Stomach (tissue), 9 donors: ENCODE measurements around the gene ZNF580. TPM values are rescaled to one million over a fixed set of nuclear protein-coding genes. Genes with fewer than 3 reads are reported as not detected.

Experiments
- DNase-seq, 2 donors: peaks; one replicate each; pipeline versions ENCODE4 v3.0.0 to v3.0.0-alpha.2; 2013 to 2019
- H3K27ac ChIP-seq, 5 donors: fragments of 200-600 bp in 4 of 5; sonication (generic) in 4 of 5; one replicate each; pipeline ENCODE4 v1.5.1; 2013 to 2019; ENCODE audit warnings: mild to moderate bottlenecking in 1 of 5, moderate library complexity in 1 of 5
- H3K27me3 ChIP-seq, 3 donors: fragments of 200-600 bp; sonication (generic); one replicate each; pipeline ENCODE4 v1.5.1; 2017 to 2019; ENCODE audit warnings: mixed run types in 1 of 3
- H3K36me3 ChIP-seq, 4 donors: fragments of 200-600 bp; sonication (generic); 1 replicate in 3 of 4; 2 replicates in 1 of 4; pipeline ENCODE4 v1.5.1; 2016 to 2019
- H3K4me1 ChIP-seq, 4 donors: fragments of 200-600 bp; sonication (generic); one replicate each; pipeline ENCODE4 v1.5.1; 2016 to 2019
- H3K4me3 ChIP-seq, 4 donors: fragments of 200-600 bp; sonication (generic) in 3 of 4; one replicate each; pipeline ENCODE4 v1.5.1; 2016 to 2019; ENCODE audit warnings: mild to moderate bottlenecking in 1 of 4
- H3K9me3 ChIP-seq, 4 donors: fragments of 200-600 bp; sonication (generic); one replicate each; pipeline ENCODE4 v1.5.1; 2016 to 2019
- EP300 ChIP-seq: sonication (generic); formaldehyde crosslinking; IDR thresholded peaks from one replicate; pipeline ENCODE4 v1.6.1; 2017; ENCODE audit warnings: antibody characterized with exemption
- POLR2A ChIP-seq, 4 donors: fragments of 450-650 bp; IDR thresholded peaks; one replicate each; pipeline ENCODE4 v1.6.1; 2016; ENCODE audit warnings: antibody characterized with exemption in 4 of 4, control low read depth in 2 of 4, mild to moderate bottlenecking in 1 of 4, moderate library complexity in 1 of 4
- POLR2AphosphoS5 ChIP-seq, 3 donors: sonication (generic); formaldehyde crosslinking; IDR thresholded peaks; one replicate each; pipeline ENCODE4 v1.6.1; 2016; ENCODE audit warnings: antibody characterized with exemption in 3 of 3
- WGBS, 5 donors: extraction: QIAGEN DNeasy Blood & Tissue Kit in 3 of 5; methylation state at CpG; one replicate each; pipeline versions ENCODE4 v1.1.5 to v1.1.7; 2013 to 2018; 5-methylcytosine and 5-hydroxymethylcytosine counted together
- intact Hi-C: fragments of 100-400 bp; cut with DNase I; formaldehyde crosslinking; loops from one replicate; pipeline ENCODE4 v1.15.1; 2023; ENCODE audit warnings: low total_unique reads
- polyA plus RNA-seq, 3 donors: library from polyadenylated mRNA; stranded (reverse); fragments of 200-250 nt; gene quantifications; one replicate each; pipeline ENCODE4 v1.2.3, GENCODE V29; 2013
- total RNA-seq, 5 donors: library from RNA; depleted of rRNA; stranded (reverse); fragments of >200 nt; gene quantifications; one replicate each; pipeline versions ENCODE4 v1.1.0 to v1.2.3, GENCODE V29; 2014 to 2016
- TF ChIP-seq, protein P1 (sequence below), 7 experiments: fragments of 450-650 bp in 4 of 7; fragments of 200-600 bp in 3 of 7; sonication (generic) in 3 of 7; IDR thresholded peaks; one replicate each; pipeline ENCODE4 v1.5.1; 2016 to 2019; ENCODE audit warnings: antibody characterized with exemption in 7 of 7, control low read depth in 2 of 7, mild to moderate bottlenecking in 1 of 7
- donor health status: healthy with polysubstance abuse.
- donor health status: Bipolar disorder and iron deficiency.
- donor health status: healthy.

Gene ZNF580
- total and polyA plus RNA-seq, 8 donors, result 10.6 to 55.0 (median 19.0) TPM; not detected in 1

DNA sequence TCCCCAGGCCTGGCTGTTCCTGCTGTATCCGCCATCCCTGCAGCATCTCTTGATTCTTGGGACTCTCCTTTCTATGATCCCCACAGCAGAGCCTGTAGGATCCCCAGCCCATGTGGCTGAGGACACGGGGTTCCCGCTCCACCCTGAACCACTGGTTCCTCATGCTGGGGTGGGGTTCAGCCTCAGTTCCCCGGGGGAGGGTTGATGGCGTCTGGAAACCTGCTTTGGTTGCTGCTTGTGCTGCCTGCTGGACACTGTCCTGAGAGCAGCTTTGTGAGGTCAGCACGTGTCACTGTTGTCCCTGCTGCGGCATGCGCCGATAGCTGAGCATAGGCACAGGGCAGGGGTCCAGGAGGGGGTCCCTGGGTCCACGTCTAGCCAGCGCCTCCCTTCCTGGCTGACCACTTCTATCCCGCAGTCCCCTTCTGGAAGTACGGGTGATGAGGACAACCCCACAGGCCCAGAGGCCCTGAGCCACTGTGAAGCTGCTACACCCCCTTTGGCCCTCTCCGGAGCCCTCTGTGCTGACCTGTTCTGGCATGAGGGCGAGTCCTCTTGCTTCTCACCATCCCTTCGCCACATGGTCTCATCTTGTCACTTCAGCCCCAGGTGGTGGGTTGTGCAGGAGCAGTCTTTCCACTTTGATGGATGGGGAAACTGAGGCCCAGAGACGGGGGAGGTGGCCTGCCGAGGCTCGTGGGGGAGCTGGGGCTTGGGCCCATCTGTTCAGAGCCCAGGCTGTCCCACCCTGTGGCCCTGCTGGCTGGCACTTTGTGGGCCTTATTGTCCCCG is 39.7 kb downstream of the ZNF580 start:
- no peak overlapping the region for H3K4me3 ChIP-seq
- peaks cover 75 to 99% (median 93%) of the 10 kb centered on the region in 4 donors for H3K4me1 ChIP-seq
- H3K36me3 ChIP-seq, result peaks cover 45 to 83% (median 78%) of the 10 kb centered on the region in 4 donors
- no peaks in the 10 kb centered on the region for H3K9me3 ChIP-seq
- no peak for DNase-seq
- TF ChIP-seq, protein P1, sequence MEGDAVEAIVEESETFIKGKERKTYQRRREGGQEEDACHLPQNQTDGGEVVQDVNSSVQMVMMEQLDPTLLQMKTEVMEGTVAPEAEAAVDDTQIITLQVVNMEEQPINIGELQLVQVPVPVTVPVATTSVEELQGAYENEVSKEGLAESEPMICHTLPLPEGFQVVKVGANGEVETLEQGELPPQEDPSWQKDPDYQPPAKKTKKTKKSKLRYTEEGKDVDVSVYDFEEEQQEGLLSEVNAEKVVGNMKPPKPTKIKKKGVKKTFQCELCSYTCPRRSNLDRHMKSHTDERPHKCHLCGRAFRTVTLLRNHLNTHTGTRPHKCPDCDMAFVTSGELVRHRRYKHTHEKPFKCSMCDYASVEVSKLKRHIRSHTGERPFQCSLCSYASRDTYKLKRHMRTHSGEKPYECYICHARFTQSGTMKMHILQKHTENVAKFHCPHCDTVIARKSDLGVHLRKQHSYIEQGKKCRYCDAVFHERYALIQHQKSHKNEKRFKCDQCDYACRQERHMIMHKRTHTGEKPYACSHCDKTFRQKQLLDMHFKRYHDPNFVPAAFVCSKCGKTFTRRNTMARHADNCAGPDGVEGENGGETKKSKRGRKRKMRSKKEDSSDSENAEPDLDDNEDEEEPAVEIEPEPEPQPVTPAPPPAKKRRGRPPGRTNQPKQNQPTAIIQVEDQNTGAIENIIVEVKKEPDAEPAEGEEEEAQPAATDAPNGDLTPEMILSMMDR (IDR thresholded peaks at IDR 0.05), result no peak
- TF ChIP-seq POLR2AphosphoS5 (IDR thresholded peaks at IDR 0.05) (no peak), EP300 (no peak), POLR2A (IDR thresholded peaks at IDR 0.05) (no peak)
- 81 to 94% (median 85%) methylated on average over 12 to 20 of the region's 20 CpGs for WGBS, 5 donors
- H3K27me3 ChIP-seq, result no peaks in the 10 kb centered on the region
- intact Hi-C loops, result no loop called here
- H3K27ac ChIP-seq, result peak overlapping the region in 4 of 5 donors; percentile 6 to 94 (median 70)

DNA sequence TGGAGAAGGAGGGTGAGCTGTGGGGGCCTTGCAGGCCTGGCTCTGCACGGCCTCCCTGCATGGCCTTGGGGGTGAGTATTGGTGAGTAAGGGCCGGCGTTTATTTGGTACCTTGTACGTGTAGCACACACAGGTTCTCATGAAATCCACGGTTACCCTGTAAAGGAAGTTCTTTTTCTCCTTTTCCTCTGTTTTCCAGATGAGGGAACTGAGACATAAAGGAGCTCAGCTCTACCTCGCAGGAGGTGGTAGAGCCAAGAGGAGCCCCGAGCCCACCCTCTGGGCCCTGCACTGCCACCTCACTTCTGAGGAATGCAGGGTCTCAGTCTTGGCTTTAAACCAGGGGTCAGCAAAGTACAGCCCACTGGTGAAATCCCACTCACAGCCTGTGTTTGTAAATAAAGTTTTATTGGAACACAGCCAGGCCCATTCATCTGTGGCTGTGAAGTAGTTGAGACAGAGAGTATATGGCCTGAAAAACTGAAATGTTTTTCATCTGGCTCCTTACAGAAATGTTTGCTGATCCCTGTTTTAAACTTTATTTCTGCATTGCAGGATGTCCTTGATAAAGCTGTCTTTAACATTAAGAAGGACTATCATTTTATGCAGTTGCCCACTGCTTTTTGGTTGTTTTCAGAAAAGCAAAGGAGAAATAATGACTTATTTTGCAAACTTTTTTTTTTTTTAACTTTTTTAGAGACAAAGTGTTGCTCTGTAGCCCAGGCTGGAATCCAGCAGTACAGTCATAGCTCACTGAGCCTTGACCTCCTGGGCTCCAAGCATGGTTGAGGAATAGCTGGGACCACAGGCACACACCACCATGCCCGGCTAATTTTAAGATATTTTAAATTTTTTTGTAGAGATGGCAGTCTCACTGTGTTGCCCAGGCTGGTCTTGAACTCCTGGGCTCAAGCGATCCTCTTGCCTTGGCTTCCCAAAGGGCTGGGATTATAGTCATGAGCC is 40.6 kb downstream of the ZNF580 start:
- intact Hi-C loops, result no loop called here
- Histone ChIP-seq H3K27me3 (no peaks in the 10 kb centered on the region), H3K4me3 (no peak overlapping the region), H3K36me3 (peaks cover 54 to 92% (median 87%) of the 10 kb centered on the region in 4 donors), H3K9me3 (no peaks in the 10 kb centered on the region), H3K27ac (peak overlapping the region in 4 of 5 donors; percentile 6 to 94 (median 80)), H3K4me1 (peaks cover 77 to 99% (median 93%) of the 10 kb centered on the region in 4 donors)
- DNase-seq, result no peak
- TF ChIP-seq EP300 (no peak), POLR2A (IDR thresholded peaks at IDR 0.05) (no peak), POLR2AphosphoS5 (IDR thresholded peaks at IDR 0.05) (no peak)
- TF ChIP-seq, protein P1 (IDR thresholded peaks at IDR 0.05), result no peak
- WGBS, 5 donors, result 58 to 83% (median 80%) methylated on average over 7 to 9 of the region's 9 CpGs

DNA sequence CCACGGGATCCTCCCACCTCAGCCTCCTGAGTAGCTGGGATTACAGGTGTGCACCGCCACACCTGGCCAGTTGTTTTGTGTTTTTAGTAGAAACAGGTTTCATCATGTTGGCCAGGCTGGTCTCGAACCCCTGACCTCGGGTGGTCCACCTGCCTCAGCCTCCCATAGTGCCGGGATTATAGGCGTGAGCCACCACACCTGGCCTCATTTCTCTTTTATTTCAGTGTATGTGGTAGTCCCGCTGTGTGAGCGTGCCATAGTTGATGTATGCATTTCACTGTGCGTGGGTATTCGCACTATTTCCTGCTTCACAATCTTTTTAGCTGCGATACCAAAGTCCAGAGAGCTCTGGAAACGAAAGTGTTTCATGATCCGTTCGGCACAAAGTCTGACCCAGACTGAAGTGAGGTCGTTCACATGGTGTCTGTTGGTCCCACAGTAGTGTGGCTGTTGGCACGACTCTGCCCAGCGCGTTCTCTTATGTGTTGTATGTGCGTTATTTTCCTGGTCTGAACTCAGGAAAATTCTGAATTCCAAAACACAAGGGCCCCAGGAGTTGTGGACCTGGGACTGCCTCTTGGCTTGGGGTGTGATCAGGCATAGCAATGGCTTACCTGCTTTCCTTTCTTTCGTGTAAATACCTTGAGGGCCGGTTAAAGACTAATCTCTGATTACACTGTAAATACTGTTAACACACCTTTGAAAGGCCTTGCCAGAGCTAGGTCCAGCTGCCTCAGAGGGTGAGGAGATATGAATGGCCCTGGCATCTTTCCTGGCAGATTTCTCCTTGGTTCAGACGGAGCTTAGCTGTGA is 42.9 kb downstream of the ZNF580 start:
- Histone ChIP-seq H3K36me3 (peaks cover 56 to 99% (median 98%) of the 10 kb centered on the region in 4 donors), H3K4me3 (no peak overlapping the region), H3K27ac (peak overlapping the region; percentile 71 to 94 (median 85)), H3K4me1 (peaks cover 72 to 99% (median 93%) of the 10 kb centered on the region in 4 donors), H3K9me3 (no peaks in the 10 kb centered on the region), H3K27me3 (no peaks in the 10 kb centered on the region)
- TF ChIP-seq POLR2A (IDR thresholded peaks at IDR 0.05) (no peak), POLR2AphosphoS5 (IDR thresholded peaks at IDR 0.05) (peak in 2 of 3 donors; percentile 58 to 65)
- WGBS, 5 donors, result 31 to 71% (median 46%) methylated on average over 22 of the region's 22 CpGs
- peak; percentile 86 to 88 for DNase-seq
- intact Hi-C loops, result no loop called here

DNA sequence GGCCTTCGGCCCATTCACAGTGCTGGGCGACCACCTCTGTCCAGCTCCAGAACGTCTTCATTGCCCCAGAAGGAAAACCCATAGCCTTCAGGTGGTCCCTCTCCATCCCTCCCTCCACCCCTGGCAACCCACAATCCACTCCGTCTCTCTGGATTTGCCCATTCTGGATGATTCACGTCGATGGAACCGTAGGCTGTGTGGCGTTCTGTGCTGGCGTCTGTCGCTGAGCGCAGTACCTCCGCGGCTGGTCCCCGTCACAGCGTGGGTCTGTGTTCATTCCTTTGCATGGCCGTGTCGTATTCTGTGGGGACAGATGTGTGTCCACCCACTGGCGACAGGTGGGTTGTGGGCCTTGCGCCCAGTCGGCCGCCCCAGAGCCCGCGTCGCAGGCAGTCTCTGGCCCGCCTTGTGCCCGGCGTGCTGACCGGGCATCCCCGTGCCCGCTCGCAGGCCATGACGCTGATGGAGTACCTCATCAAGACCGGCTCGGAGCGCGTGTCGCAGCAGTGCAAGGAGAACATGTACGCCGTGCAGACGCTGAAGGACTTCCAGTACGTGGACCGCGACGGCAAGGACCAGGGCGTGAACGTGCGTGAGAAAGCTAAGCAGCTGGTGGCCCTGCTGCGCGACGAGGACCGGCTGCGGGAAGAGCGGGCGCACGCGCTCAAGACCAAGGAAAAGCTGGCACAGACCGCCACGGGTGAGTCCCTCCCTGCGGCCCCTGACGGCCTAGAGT is 44.3 kb downstream of the ZNF580 start:
- Histone ChIP-seq H3K4me1 (peaks cover 60 to 90% (median 87%) of the 10 kb centered on the region in 4 donors), H3K27ac (peak overlapping the region in 4 of 5 donors; percentile 71 to 94 (median 86)), H3K27me3 (no peaks in the 10 kb centered on the region), H3K9me3 (no peaks in the 10 kb centered on the region), H3K4me3 (no peak overlapping the region), H3K36me3 (peaks cover 57 to 99% (median 98%) of the 10 kb centered on the region in 4 donors)
- intact Hi-C loops, result no loop called here
- DNase-seq, result no peak
- WGBS, 5 donors, result 90 to 96% (median 93%) methylated on average over 58 to 60 of the region's 60 CpGs
- TF ChIP-seq POLR2A (IDR thresholded peaks at IDR 0.05) (no peak), POLR2AphosphoS5 (IDR thresholded peaks at IDR 0.05) (no peak), EP300 (no peak)
- TF ChIP-seq, protein P1 (IDR thresholded peaks at IDR 0.05), result no peak
